ENCODE data around the gene DDX47. TPM values are rescaled to one million over a fixed set of nuclear protein-coding genes. Genes with fewer than 3 reads are reported as not detected.

The DDX47 gene
- total RNA-seq, 2 experiments from 2014 or later: 153 TPM

- TF ChIP-seq CTCF (IDR thresholded peaks at IDR 0.05): no peak
- no peaks in the 10 kb centered on the region for H3K4me1 Mint-ChIP-seq (ENCODE audit: low read depth)
- CTCF ChIA-PET: interaction anchor here (0.5 to 0.6 kb wide), 2 partner anchors 100 to 573 kb away, joined by 3 to 4 read pairs; no protein-coding TSS in a partner anchor
- H3K36me3 Mint-ChIP-seq (ENCODE audit: low read depth): peaks cover 5% of the 10 kb centered on the region
- Histone ChIP-seq H3K9me3 (ENCODE audit: control insufficient read depth in 1 of 2, insufficient read depth in 1 of 2, low read length in 2 of 2) (no peaks in the 10 kb centered on the region), H3K27me3 (ENCODE audit: control insufficient read depth in 1 of 2, insufficient read depth in 2 of 2, low read length in 2 of 2) (no peaks in the 10 kb centered on the region), H3K4me1 (ENCODE audit: insufficient read depth, low read length) (no peaks in the 10 kb centered on the region), H3K4me3 (ENCODE audit: low read length) (no peak overlapping the region), H3K27ac (ENCODE audit: low read depth in 1 of 2, low read length in 2 of 2) (no peak overlapping the region), H3K36me3 (ENCODE audit: insufficient read depth, low read length) (no peaks in the 10 kb centered on the region)
- DNase-seq: no peak
- H3K9me3 Mint-ChIP-seq: no peaks in the 10 kb centered on the region
- intact Hi-C loops (cut with DNase I, micrococcal nuclease): no loop called here
- H3K4me3 Mint-ChIP-seq: no peak overlapping the region
- POLR2A ChIA-PET: no interaction called here
- no peak overlapping the region for H3K27ac Mint-ChIP-seq
- ATAC-seq (ENCODE audit: poor library complexity): no peak
- no peaks in the 10 kb centered on the region for H3K27me3 Mint-ChIP-seq
Observed at GRCh38 chr12:12868477-12869235, 55.5 kb downstream of the DDX47 start.

DNA sequence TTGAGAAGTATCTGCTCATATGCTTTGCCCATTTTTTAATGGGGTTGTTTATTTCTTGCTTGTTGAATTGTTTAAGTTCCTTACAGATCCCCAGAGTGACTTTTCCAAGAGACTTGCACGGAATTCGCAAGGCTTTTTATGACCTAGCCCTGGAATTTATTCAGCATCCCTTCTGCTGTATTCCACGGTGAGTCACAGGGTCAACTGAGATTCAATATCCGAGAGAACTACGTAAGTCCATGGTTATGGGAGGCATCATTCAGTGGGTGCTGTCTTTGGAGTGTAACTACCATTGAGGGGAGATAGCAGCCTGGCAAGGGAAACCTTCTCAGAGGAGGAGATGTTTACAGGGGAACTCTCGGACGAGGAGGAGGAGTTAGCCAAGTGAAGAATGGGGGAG lies 57.3 kb downstream of the DDX47 start:
- intact Hi-C loops (cut with DNase I, micrococcal nuclease): no loop called here
- no peak overlapping the region for H3K27ac Mint-ChIP-seq

GRCh38 chr12:12871587-12872138 lies 58.5 kb downstream of the DDX47 start:
- Mint-ChIP-seq H3K27ac (no peak overlapping the region), H3K27me3 (no peaks in the 10 kb centered on the region), H3K4me3 (no peak overlapping the region), H3K36me3 (ENCODE audit: low read depth) (no peaks in the 10 kb centered on the region), H3K9me3 (no peaks in the 10 kb centered on the region), H3K4me1 (ENCODE audit: low read depth) (no peaks in the 10 kb centered on the region)
- Histone ChIP-seq H3K4me1 (ENCODE audit: insufficient read depth, low read length) (no peaks in the 10 kb centered on the region), H3K27ac (ENCODE audit: low read depth in 1 of 2, low read length in 2 of 2) (no peak overlapping the region), H3K27me3 (ENCODE audit: control insufficient read depth in 1 of 2, insufficient read depth in 2 of 2, low read length in 2 of 2) (no peaks in the 10 kb centered on the region), H3K4me3 (ENCODE audit: low read length) (no peak overlapping the region), H3K9me3 (ENCODE audit: control insufficient read depth in 1 of 2, insufficient read depth in 1 of 2, low read length in 2 of 2) (no peaks in the 10 kb centered on the region), H3K36me3 (ENCODE audit: insufficient read depth, low read length) (no peaks in the 10 kb centered on the region)
- no peak for DNase-seq
- ChIA-PET CTCF (interaction anchor here (0.6 kb wide), 1 partner anchor 63 kb away, joined by 3 read pairs; no protein-coding TSS in a partner anchor), POLR2A (no interaction called here)
- intact Hi-C loops (cut with DNase I, micrococcal nuclease): no loop called here
- TF ChIP-seq CTCF (IDR thresholded peaks at IDR 0.05): no peak
- no peak for ATAC-seq (ENCODE audit: poor library complexity)

More for the DNA sequence above, 57.3 kb downstream of the DDX47 start:
- ChIA-PET POLR2A (no interaction called here), CTCF (no interaction called here)
- Mint-ChIP-seq H3K36me3 (ENCODE audit: low read depth) (no peaks in the 10 kb centered on the region), H3K27me3 (no peaks in the 10 kb centered on the region), H3K9me3 (no peaks in the 10 kb centered on the region), H3K4me3 (no peak overlapping the region), H3K4me1 (ENCODE audit: low read depth) (no peaks in the 10 kb centered on the region)
- ATAC-seq (ENCODE audit: poor library complexity) (no peak), DNase-seq (no peak)
- no peaks in the 10 kb centered on the region for H3K4me1 ChIP-seq (ENCODE audit: insufficient read depth, low read length)
- H3K9me3 ChIP-seq (ENCODE audit: control insufficient read depth in 1 of 2, insufficient read depth in 1 of 2, low read length in 2 of 2): no peaks in the 10 kb centered on the region
- no peaks in the 10 kb centered on the region for H3K36me3 ChIP-seq (ENCODE audit: insufficient read depth, low read length)
- H3K4me3 ChIP-seq (ENCODE audit: low read length): no peak overlapping the region
- TF ChIP-seq CTCF (IDR thresholded peaks at IDR 0.05): no peak
- no peak overlapping the region for H3K27ac ChIP-seq (ENCODE audit: low read depth in 1 of 2, low read length in 2 of 2)
- H3K27me3 ChIP-seq (ENCODE audit: control insufficient read depth in 1 of 2, insufficient read depth in 2 of 2, low read length in 2 of 2): no peaks in the 10 kb centered on the region

Measured in CD4-positive, alpha-beta T cell (primary cell).